GM23338 (cell line): ENCODE measurements around the gene SUGCT. TPM values are rescaled to one million over a fixed set of nuclear protein-coding genes. Genes with fewer than 3 reads are reported as not detected.

ENCODE experiments used
- ATAC-seq: fragments of 200-7000 bp; cut with Tn5 transposase; 3 replicates; pipeline ENCODE4 v1.9.1; 2020
- DNase-seq: peaks from one replicate; pipeline ENCODE4 v3.0.0-alpha.2; 2015; ENCODE audit warnings: low spot score
- H2AFZ ChIP-seq: fragments of 200-600 bp; sonication (generic); 2 replicates; pipeline ENCODE4 v1.8.0; 2016; ENCODE audit warnings: antibody characterized with exemption, mild to moderate bottlenecking, moderate library complexity
- H3F3A ChIP-seq: fragments of 200-600 bp; sonication (generic); replicated peaks from 2 replicates; pipeline ENCODE4 v1.8.0; 2017; ENCODE audit warnings: antibody characterized with exemption, mixed run types, low read depth
- H3K27ac ChIP-seq: fragments of 200-600 bp; sonication (generic); 2 replicates; pipeline ENCODE4 v1.6.1; 2016; ENCODE audit warnings: low read depth
- H3K27me3 ChIP-seq: fragments of 200-600 bp; sonication (generic); 2 replicates; pipeline ENCODE4 v1.8.0; 2016; ENCODE audit warnings: mild to moderate bottlenecking, mixed run types, moderate library complexity; ENCODE audit not compliant: insufficient read depth
- H3K36me3 ChIP-seq: fragments of 200-600 bp; sonication (generic); 2 replicates; pipeline ENCODE4 v1.8.0; 2016; ENCODE audit warnings: mild to moderate bottlenecking; ENCODE audit not compliant: insufficient read depth
- H3K4me1 ChIP-seq: fragments of 200-600 bp; sonication (generic); 2 replicates; pipeline ENCODE4 v1.8.0; 2016; ENCODE audit warnings: mild to moderate bottlenecking, moderate library complexity; ENCODE audit not compliant: insufficient read depth
- H3K4me2 ChIP-seq: fragments of 200-600 bp; sonication (generic); 2 replicates; pipeline ENCODE4 v1.7.1; 2017; ENCODE audit warnings: mixed run types
- H3K4me3 ChIP-seq: fragments of 200-600 bp; sonication (generic); 2 replicates; pipeline ENCODE4 v1.6.1; 2016; ENCODE audit warnings: mixed run types
- H3K79me2 ChIP-seq: fragments of 200-600 bp; sonication (generic); replicated peaks from 2 replicates; pipeline ENCODE4 v1.8.0; 2017; ENCODE audit warnings: mild to moderate bottlenecking; ENCODE audit not compliant: insufficient read depth
- H3K9me2 ChIP-seq: fragments of 200-600 bp; sonication (generic); 2 replicates; pipeline ENCODE4 v1.8.0; 2017; ENCODE audit not compliant: insufficient read depth
- H4K20me1 ChIP-seq: fragments of 200-600 bp; sonication (generic); replicated peaks from 2 replicates; pipeline ENCODE4 v1.8.0; 2017; ENCODE audit warnings: mild to moderate bottlenecking; ENCODE audit not compliant: insufficient read depth
- H3K27ac Mint-ChIP-seq: 2 replicates; pipeline ENCODE4 v1.8.0; 2020; ENCODE audit warnings: inconsistent platforms, mild to moderate bottlenecking, moderate library complexity, mixed read lengths
- H3K27me3 Mint-ChIP-seq: 3 replicates; pipeline ENCODE4 v1.8.0; 2022; ENCODE audit warnings: low read depth, mild to moderate bottlenecking, moderate library complexity, mixed read lengths, inconsistent platforms; ENCODE audit not compliant: insufficient read depth, poor library complexity
- H3K36me3 Mint-ChIP-seq: 3 replicates; pipeline ENCODE4 v1.8.0; 2021; ENCODE audit warnings: low read depth, mild to moderate bottlenecking, inconsistent platforms, moderate library complexity, mixed read lengths
- H3K4me1 Mint-ChIP-seq: 3 replicates; pipeline ENCODE4 v1.8.0; 2020; ENCODE audit warnings: mild to moderate bottlenecking, inconsistent platforms, mixed read lengths
- H3K4me3 Mint-ChIP-seq: 3 replicates; pipeline ENCODE4 v1.8.0; 2021; ENCODE audit warnings: moderate library complexity, mild to moderate bottlenecking, inconsistent platforms, mixed read lengths
- H3K9me3 Mint-ChIP-seq: 3 replicates; pipeline ENCODE4 v1.8.0; 2020; ENCODE audit warnings: moderate library complexity, mild to moderate bottlenecking, inconsistent platforms, mixed read lengths
- CREB1 ChIP-seq: fragments of 250-450 bp; sonication (Bioruptor Pico); IDR thresholded peaks from 2 replicates; pipeline ENCODE4 v1.5.0; 2020; ENCODE audit warnings: low read depth, mild to moderate bottlenecking, moderate library complexity
- CTCF ChIP-seq, 2 experiments: fragments of 200-600 bp in 1 of 2; sonication (generic) in 1 of 2; conservative IDR thresholded peaks; 2 replicates each; pipeline versions ENCODE4 v1.5.1 to v1.6.1; 2016 to 2017; ENCODE audit warnings: antibody characterized with exemption in 2 of 2, low read depth in 2 of 2, mild to moderate bottlenecking in 2 of 2, moderate library complexity in 1 of 2
- ETS1 ChIP-seq: IDR thresholded peaks from 2 replicates; pipeline ENCODE4 v1.6.1; 2016; ENCODE audit warnings: antibody characterized with exemption
- EZH2 ChIP-seq: fragments of 200-600 bp; sonication (generic); IDR thresholded peaks from one replicate; pipeline ENCODE4 v1.8.0; 2017; ENCODE audit warnings: antibody characterized with exemption, mild to moderate bottlenecking, low read depth; ENCODE audit not compliant: unreplicated experiment
- EZH2phosphoT487 ChIP-seq: fragments of 200-600 bp; sonication (generic); IDR thresholded peaks from one replicate; pipeline ENCODE4 v1.8.1; 2018; ENCODE audit warnings: antibody characterized with exemption; ENCODE audit not compliant: unreplicated experiment
- JUNB ChIP-seq: IDR thresholded peaks from one replicate; pipeline ENCODE4 v1.6.1; 2016; ENCODE audit warnings: antibody characterized with exemption; ENCODE audit not compliant: unreplicated experiment
- POLR2AphosphoS5 ChIP-seq: IDR thresholded peaks from 2 replicates; pipeline ENCODE4 v1.6.1; 2016; ENCODE audit warnings: antibody characterized with exemption, low read depth
- REST ChIP-seq: IDR thresholded peaks from one replicate; pipeline ENCODE4 v1.6.1; 2018; ENCODE audit warnings: antibody characterized with exemption; ENCODE audit not compliant: unreplicated experiment
- STAT1 ChIP-seq: IDR thresholded peaks from one replicate; pipeline ENCODE4 v1.6.1; 2016; ENCODE audit warnings: antibody characterized with exemption; ENCODE audit not compliant: unreplicated experiment
- ZNF114 ChIP-seq: fragments of 250-450 bp; sonication (Bioruptor Pico); IDR thresholded peaks from 2 replicates; pipeline ENCODE4 v1.5.0; 2020; ENCODE audit warnings: mild to moderate bottlenecking, moderate library complexity
- polyA plus RNA-seq: library from polyadenylated mRNA; unstranded; fragments of >200 nt; fragmentation: Nextera tagmentation; extraction: Ambion mirVana; gene quantifications from 2 replicates; pipeline ENCODE4 v1.2.1, GENCODE V29; 2016
- total RNA-seq: library from RNA; depleted of rRNA; stranded (reverse); fragments of >200 nt; shearing (Covaris generic); gene quantifications from 2 replicates; pipeline ENCODE4 v1.2.3, GENCODE V29; 2014

SUGCT gene
- total and polyA plus RNA-seq, 2 experiments from 2014 or later = 4.2 to 5.6 TPM

GRCh38 chr7:40230101-40230500, 95.3 kb downstream of the SUGCT start (continued):
- no peak for TF ChIP-seq CTCF (conservative IDR thresholded peaks at IDR 0.05; ENCODE audit: low read depth in 2 of 2)
- no peak for TF ChIP-seq ZNF114
- TF ChIP-seq POLR2AphosphoS5 = no peak
- no peak for TF ChIP-seq EZH2phosphoT487
- no peak for TF ChIP-seq CREB1 (CRISPR knock-in tag)
- TF ChIP-seq JUNB = no peak

- Mint-ChIP-seq H3K27ac (no peak overlapping the region), H3K27me3 (peaks cover 4% of the 10 kb centered on the region), H3K4me3 (no peak overlapping the region), H3K9me3 (no peaks in the 10 kb centered on the region), H3K36me3 (no peaks in the 10 kb centered on the region), H3K4me1 (peaks cover 4% of the 10 kb centered on the region; the same call in 2 of the 3 replicates)
- H3K9me2 ChIP-seq = no peaks in the 10 kb centered on the region
- H3K36me3 ChIP-seq = no peaks in the 10 kb centered on the region
- no peak overlapping the region for H3K4me2 ChIP-seq
- no peaks in the 10 kb centered on the region for H3K79me2 ChIP-seq
- no peaks in the 10 kb centered on the region for H4K20me1 ChIP-seq
- no peak overlapping the region for H3K4me3 ChIP-seq
- no peaks in the 10 kb centered on the region for H3F3A ChIP-seq
- ATAC-seq (no peak), DNase-seq (no peak)
- no peaks in the 10 kb centered on the region for H3K4me1 ChIP-seq
- no peak overlapping the region for H3K27ac ChIP-seq
- TF ChIP-seq ZNF114 = no peak
- no peak for TF ChIP-seq CTCF (conservative IDR thresholded peaks at IDR 0.05; ENCODE audit: low read depth in 2 of 2)
- no peak for TF ChIP-seq EZH2
- no peak for TF ChIP-seq POLR2AphosphoS5
- no peak for TF ChIP-seq STAT1
- no peak for TF ChIP-seq REST
- TF ChIP-seq ETS1 = no peak
- H2AFZ ChIP-seq = no peak overlapping the region
- peaks cover 5% of the 10 kb centered on the region; the same call in 1 of the 2 replicates for H3K27me3 ChIP-seq
Observed at GRCh38 chr7:40231796-40232195, 97.0 kb downstream of the SUGCT start.
